ENCODE results near the gene SYCE3.

DNA sequence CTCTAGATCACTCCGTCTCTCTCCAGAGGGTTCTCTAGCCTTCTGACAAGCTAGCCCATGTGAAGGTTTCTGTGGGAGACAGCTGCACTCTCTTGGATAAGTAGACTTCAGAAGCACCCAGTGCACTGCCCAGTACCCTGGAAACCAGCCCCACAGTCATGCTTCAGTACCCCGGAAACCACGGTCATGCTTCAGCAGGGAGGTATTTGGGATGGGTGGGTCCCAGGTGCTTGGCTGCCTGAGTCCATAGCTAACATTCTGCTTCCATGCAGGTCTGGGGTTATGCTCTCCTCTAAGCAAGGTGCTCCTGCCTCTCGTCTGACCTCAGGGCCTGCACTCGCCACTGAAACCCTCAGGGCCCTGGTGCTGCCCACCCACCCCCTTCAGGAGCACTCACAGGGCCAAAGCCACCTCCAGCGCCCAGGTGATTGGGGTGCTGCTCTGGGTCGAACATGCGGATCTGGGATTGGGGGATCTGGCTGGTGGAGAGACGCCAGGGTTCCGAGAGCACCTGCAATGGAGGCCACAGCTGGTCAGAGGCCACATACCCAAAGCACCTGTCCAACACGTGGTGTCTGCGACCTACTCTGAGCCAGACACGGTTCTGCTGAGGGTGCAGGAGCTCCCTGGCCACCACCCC lies 7.3 kb upstream of the SYCE3 start:
- TF ChIP-seq, protein P1, sequence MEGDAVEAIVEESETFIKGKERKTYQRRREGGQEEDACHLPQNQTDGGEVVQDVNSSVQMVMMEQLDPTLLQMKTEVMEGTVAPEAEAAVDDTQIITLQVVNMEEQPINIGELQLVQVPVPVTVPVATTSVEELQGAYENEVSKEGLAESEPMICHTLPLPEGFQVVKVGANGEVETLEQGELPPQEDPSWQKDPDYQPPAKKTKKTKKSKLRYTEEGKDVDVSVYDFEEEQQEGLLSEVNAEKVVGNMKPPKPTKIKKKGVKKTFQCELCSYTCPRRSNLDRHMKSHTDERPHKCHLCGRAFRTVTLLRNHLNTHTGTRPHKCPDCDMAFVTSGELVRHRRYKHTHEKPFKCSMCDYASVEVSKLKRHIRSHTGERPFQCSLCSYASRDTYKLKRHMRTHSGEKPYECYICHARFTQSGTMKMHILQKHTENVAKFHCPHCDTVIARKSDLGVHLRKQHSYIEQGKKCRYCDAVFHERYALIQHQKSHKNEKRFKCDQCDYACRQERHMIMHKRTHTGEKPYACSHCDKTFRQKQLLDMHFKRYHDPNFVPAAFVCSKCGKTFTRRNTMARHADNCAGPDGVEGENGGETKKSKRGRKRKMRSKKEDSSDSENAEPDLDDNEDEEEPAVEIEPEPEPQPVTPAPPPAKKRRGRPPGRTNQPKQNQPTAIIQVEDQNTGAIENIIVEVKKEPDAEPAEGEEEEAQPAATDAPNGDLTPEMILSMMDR (IDR thresholded peaks at IDR 0.05 in 2 of 3, conservative IDR thresholded peaks at IDR 0.05 in 1 of 3; ENCODE audit: insufficient read depth in 2 of 3, low read depth in 1 of 3, low read length in 3 of 3): no peak
- TF ChIP-seq CSDE1 (IDR thresholded peaks at IDR 0.05) (no peak), HDAC6 (IDR thresholded peaks at IDR 0.05; ENCODE audit: low read depth, low read length) (no peak), RFX5 (IDR thresholded peaks at IDR 0.05; ENCODE audit: low read depth, low read length) (no peak), POLR2A (conservative IDR thresholded peaks at IDR 0.05) (no peak), KDM5B (IDR thresholded peaks at IDR 0.05; ENCODE audit: insufficient replicate concordance, low read depth, low read length) (no peak), ZFP1 (CRISPR knock-in tag; IDR thresholded peaks at IDR 0.05) (no peak), BHLHE40 (IDR thresholded peaks at IDR 0.05; ENCODE audit: low read length) (no peak), ELF4 (CRISPR knock-in tag; IDR thresholded peaks at IDR 0.05) (no peak), ZBTB8A (IDR thresholded peaks at IDR 0.05; ENCODE audit: partially characterized antibody) (no peak), ZNF24 (IDR thresholded peaks at IDR 0.05) (no peak)

Measured in K562 (cell line).